ENCODE data around the gene IL1F10. TPM values are rescaled to one million over a fixed set of nuclear protein-coding genes. Genes with fewer than 3 reads are reported as not detected.

IL1F10 gene
- total and polyA plus RNA-seq, 2 experiments from 2014 or later: not detected

- Histone ChIP-seq H3K27ac (no peak overlapping the region), H3K36me3 (replicated peaks; ENCODE audit: insufficient read depth, low read depth) (no peaks in the 10 kb centered on the region), H3K4me2 (no peak overlapping the region), H3K9me2 (replicated peaks; ENCODE audit: insufficient read depth) (no peaks in the 10 kb centered on the region), H3K27me3 (no peaks in the 10 kb centered on the region), H3K9me3 (ENCODE audit: low read depth) (no peaks in the 10 kb centered on the region), H4K20me1 (ENCODE audit: insufficient read depth, poor library complexity, severe bottlenecking) (no peaks in the 10 kb centered on the region), H3K79me2 (no peaks in the 10 kb centered on the region), H3K4me1 (ENCODE audit: insufficient read depth) (no peaks in the 10 kb centered on the region), H2AFZ (no peak overlapping the region), H3K4me3 (no peak overlapping the region)
- no peak for TF ChIP-seq CTCF (IDR thresholded peaks at IDR 0.05; ENCODE audit: poor library complexity)
- TF ChIP-seq EZH2 (IDR thresholded peaks at IDR 0.05; ENCODE audit: borderline replicate concordance): no peak
- no peak for TF ChIP-seq EZH2phosphoT487 (IDR thresholded peaks at IDR 0.05; ENCODE audit: low read depth, severe bottlenecking, unreplicated experiment)
- no peak for DNase-seq (ENCODE audit: low spot score)
- 61% methylated on average over 3 of the region's 3 CpGs for WGBS (ENCODE audit: low lambda C conversion rate, missing lambda C conversion rate)
These were observed 36.4 kb downstream of the IL1F10 start for GRCh38 chr2:113104054-113104611.

DNA sequence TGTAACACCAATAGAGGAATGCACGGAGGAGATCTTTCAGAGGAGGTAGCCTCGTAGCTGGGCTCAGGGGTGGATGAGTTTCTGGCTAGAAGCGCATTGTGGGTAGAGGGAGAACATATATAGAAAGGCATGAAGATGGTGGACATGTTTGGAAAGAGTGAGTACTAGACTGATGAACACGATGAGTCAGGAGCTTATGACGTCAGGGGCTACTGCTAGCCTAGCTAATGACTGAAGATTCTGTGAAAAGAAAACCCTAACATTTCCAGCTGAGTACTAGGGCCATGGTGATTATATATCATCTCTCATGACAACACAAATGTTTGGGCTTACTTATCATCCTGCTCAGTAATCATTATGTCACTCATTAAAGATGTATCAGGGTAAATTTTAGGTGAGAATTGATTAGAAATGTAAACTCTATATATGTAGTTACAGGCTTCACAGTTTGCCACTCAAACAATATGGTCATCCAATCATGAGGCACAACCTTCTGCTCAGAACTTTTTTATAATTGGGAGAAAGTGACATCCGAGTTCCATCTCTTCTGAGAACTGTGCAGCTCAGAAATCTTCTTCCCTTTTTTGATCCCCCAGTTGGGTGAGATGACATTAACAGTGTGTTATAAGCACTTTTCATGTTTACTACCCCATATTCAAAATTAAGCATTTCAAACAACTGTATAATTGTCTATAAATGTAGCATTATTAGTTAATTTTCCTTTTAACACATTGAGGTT is 37.4 kb downstream of the IL1F10 start:
- H3K79me2 ChIP-seq: no peaks in the 10 kb centered on the region
- no peaks in the 10 kb centered on the region for H3K9me2 ChIP-seq (replicated peaks; ENCODE audit: insufficient read depth)
- no peak for TF ChIP-seq EZH2phosphoT487 (IDR thresholded peaks at IDR 0.05; ENCODE audit: low read depth, severe bottlenecking, unreplicated experiment)
- no peak for TF ChIP-seq EZH2 (IDR thresholded peaks at IDR 0.05; ENCODE audit: borderline replicate concordance)
- no peak for TF ChIP-seq CTCF (IDR thresholded peaks at IDR 0.05; ENCODE audit: poor library complexity)
- DNase-seq (ENCODE audit: low spot score): no peak
- no peak overlapping the region for H3K27ac ChIP-seq
- no peak overlapping the region for H2AFZ ChIP-seq
- no peaks in the 10 kb centered on the region for H3K9me3 ChIP-seq (ENCODE audit: low read depth)
- no peaks in the 10 kb centered on the region for H4K20me1 ChIP-seq (ENCODE audit: insufficient read depth, poor library complexity, severe bottlenecking)
- WGBS (ENCODE audit: low lambda C conversion rate, missing lambda C conversion rate): 73% methylated on average over 6 of the region's 6 CpGs
- no peaks in the 10 kb centered on the region for H3K36me3 ChIP-seq (replicated peaks; ENCODE audit: insufficient read depth, low read depth)
- no peak overlapping the region for H3K4me2 ChIP-seq
- no peaks in the 10 kb centered on the region for H3K4me1 ChIP-seq (ENCODE audit: insufficient read depth)
- H3K27me3 ChIP-seq: no peaks in the 10 kb centered on the region
- no peak overlapping the region for H3K4me3 ChIP-seq

DNA sequence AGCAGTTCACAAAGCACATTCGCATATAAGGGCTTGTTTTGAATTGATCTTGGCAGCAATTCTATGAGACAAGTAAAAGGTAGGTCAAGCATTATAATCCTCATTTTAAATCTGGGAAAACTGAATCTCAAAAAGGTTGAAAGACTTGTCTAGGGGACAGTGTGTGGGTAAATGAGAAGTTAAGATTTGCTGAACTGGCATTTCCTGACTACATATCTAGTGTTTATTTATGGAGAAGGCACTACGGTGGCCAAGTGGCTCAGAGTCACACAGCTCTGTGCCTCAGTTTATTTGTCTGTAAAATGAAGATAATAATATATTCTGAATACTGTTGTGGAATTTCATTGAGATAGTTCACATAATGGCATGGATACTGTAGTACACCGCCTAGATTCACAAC is 43.4 kb downstream of the IL1F10 start:
- no peaks in the 10 kb centered on the region for H4K20me1 ChIP-seq (ENCODE audit: insufficient read depth, poor library complexity, severe bottlenecking)
- H3K27ac ChIP-seq: no peak overlapping the region
- H3K4me3 ChIP-seq: no peak overlapping the region
- WGBS (ENCODE audit: low lambda C conversion rate, missing lambda C conversion rate): 83% methylated on average over 3 of the region's 3 CpGs
- TF ChIP-seq EZH2phosphoT487 (IDR thresholded peaks at IDR 0.05; ENCODE audit: low read depth, severe bottlenecking, unreplicated experiment): no peak
- TF ChIP-seq CTCF (IDR thresholded peaks at IDR 0.05; ENCODE audit: poor library complexity): no peak
- no peak for TF ChIP-seq EZH2 (IDR thresholded peaks at IDR 0.05; ENCODE audit: borderline replicate concordance)
- H3K79me2 ChIP-seq: no peaks in the 10 kb centered on the region
- H2AFZ ChIP-seq: no peak overlapping the region
- H3K9me2 ChIP-seq (replicated peaks; ENCODE audit: insufficient read depth): no peaks in the 10 kb centered on the region
- no peaks in the 10 kb centered on the region for H3K27me3 ChIP-seq
- no peaks in the 10 kb centered on the region for H3K36me3 ChIP-seq (replicated peaks; ENCODE audit: insufficient read depth, low read depth)
- no peak for DNase-seq (ENCODE audit: low spot score)
- H3K4me1 ChIP-seq (ENCODE audit: insufficient read depth): no peaks in the 10 kb centered on the region
- H3K4me2 ChIP-seq: no peak overlapping the region
- no peaks in the 10 kb centered on the region for H3K9me3 ChIP-seq (ENCODE audit: low read depth)

Measured in hepatocyte (in vitro differentiated cells).